ENCODE measurements around the gene SLC25A27.
A peak's percentile ranks its signal among the peaks of the same experiment; 100 is the strongest.

The SLC25A27 gene

GRCh38 chr6:46610862-46611553 is 41.8 kb upstream of the SLC25A27 start:
- no peak overlapping the region for H3K27ac ChIP-seq (ENCODE audit: low read length, poor library complexity, severe bottlenecking)
- no peak overlapping the region for H2BK120ac ChIP-seq (ENCODE audit: low read depth, low read length)
- no peak overlapping the region for H3K9ac ChIP-seq (ENCODE audit: low read length)
- no peak overlapping the region for H3K4ac ChIP-seq (ENCODE audit: low read depth in 1 of 2, low read length in 2 of 2)
- no peak overlapping the region for H2BK15ac ChIP-seq (ENCODE audit: low read depth, poor library complexity, severe bottlenecking)
- no peak overlapping the region for H4K91ac ChIP-seq (ENCODE audit: low read length)
- H3K79me1 ChIP-seq (replicated peaks; ENCODE audit: low read length, poor library complexity, severe bottlenecking), result no peaks in the 10 kb centered on the region
- H2AK5ac ChIP-seq (ENCODE audit: low read length, severe bottlenecking), result no peak overlapping the region
- no peak overlapping the region for H3K4me2 ChIP-seq (ENCODE audit: low read length, poor library complexity, severe bottlenecking)
- H3K9me3 ChIP-seq (ENCODE audit: control insufficient read depth, low read length), result no peaks in the 10 kb centered on the region
- no peak overlapping the region for H2BK5ac ChIP-seq (ENCODE audit: low read depth, low read length, poor library complexity, severe bottlenecking)
- no peak overlapping the region for H2BK12ac ChIP-seq (ENCODE audit: low read length in 2 of 2)
- 98% methylated on average over 3 of the region's 3 CpGs for WGBS
- DNase-seq, result no peak
- no peak overlapping the region for H3K14ac ChIP-seq (ENCODE audit: low read length in 2 of 2)
- no peak overlapping the region for H3K18ac ChIP-seq (ENCODE audit: low read depth in 1 of 2, low read length in 2 of 2)
- no peak overlapping the region for H2AFZ ChIP-seq (ENCODE audit: low read depth, low read length)
- no peak overlapping the region for H3K23ac ChIP-seq (ENCODE audit: low read length in 2 of 2)
- no peaks in the 10 kb centered on the region for H3K4me1 ChIP-seq (ENCODE audit: control insufficient read depth, insufficient read depth, low read depth, low read length)
- H3K4me3 ChIP-seq (ENCODE audit: insufficient read depth in 1 of 2, low read depth in 1 of 2, low read length in 2 of 2), result no peak overlapping the region
- no peak overlapping the region for H4K8ac ChIP-seq (ENCODE audit: low read length)
- no peaks in the 10 kb centered on the region for H3K36me3 ChIP-seq (ENCODE audit: control insufficient read depth in 1 of 2, insufficient read depth in 2 of 2, low read depth in 1 of 2, low read length in 2 of 2)
- no peaks in the 10 kb centered on the region for H3K27me3 ChIP-seq (ENCODE audit: control insufficient read depth in 1 of 2, insufficient read depth in 1 of 2, low read length in 2 of 2)

- H2BK15ac ChIP-seq (ENCODE audit: low read depth, poor library complexity, severe bottlenecking), result no peak overlapping the region
- no peaks in the 10 kb centered on the region for H3K27me3 ChIP-seq (ENCODE audit: control insufficient read depth in 1 of 2, insufficient read depth in 1 of 2, low read length in 2 of 2)
- H3K18ac ChIP-seq (ENCODE audit: low read depth in 1 of 2, low read length in 2 of 2), result no peak overlapping the region
- H4K8ac ChIP-seq (ENCODE audit: low read length), result no peak overlapping the region
- H3K36me3 ChIP-seq (ENCODE audit: control insufficient read depth in 1 of 2, insufficient read depth in 2 of 2, low read depth in 1 of 2, low read length in 2 of 2), result no peaks in the 10 kb centered on the region
- H3K23ac ChIP-seq (ENCODE audit: low read length in 2 of 2), result no peak overlapping the region
- no peak overlapping the region for H3K9ac ChIP-seq (ENCODE audit: low read length)
- H3K9me3 ChIP-seq (ENCODE audit: control insufficient read depth, low read length), result no peaks in the 10 kb centered on the region
- H2BK12ac ChIP-seq (ENCODE audit: low read length in 2 of 2), result no peak overlapping the region
- H2AK5ac ChIP-seq (ENCODE audit: low read length, severe bottlenecking), result no peak overlapping the region
- H3K27ac ChIP-seq (ENCODE audit: low read length, poor library complexity, severe bottlenecking), result no peak overlapping the region
- H2BK120ac ChIP-seq (ENCODE audit: low read depth, low read length), result no peak overlapping the region
- WGBS, result 74% methylated on average over 2 of the region's 2 CpGs
- H3K4me3 ChIP-seq (ENCODE audit: insufficient read depth in 1 of 2, low read depth in 1 of 2, low read length in 2 of 2), result no peak overlapping the region
- no peak overlapping the region for H2BK5ac ChIP-seq (ENCODE audit: low read depth, low read length, poor library complexity, severe bottlenecking)
- H3K79me1 ChIP-seq (replicated peaks; ENCODE audit: low read length, poor library complexity, severe bottlenecking), result no peaks in the 10 kb centered on the region
- no peak for DNase-seq
- no peak overlapping the region for H3K14ac ChIP-seq (ENCODE audit: low read length in 2 of 2)
- H3K4me1 ChIP-seq (ENCODE audit: control insufficient read depth, insufficient read depth, low read depth, low read length), result no peaks in the 10 kb centered on the region
- H3K4ac ChIP-seq (ENCODE audit: low read depth in 1 of 2, low read length in 2 of 2), result no peak overlapping the region
- H4K91ac ChIP-seq (ENCODE audit: low read length), result no peak overlapping the region
- H3K4me2 ChIP-seq (ENCODE audit: low read length, poor library complexity, severe bottlenecking), result no peak overlapping the region
- no peak overlapping the region for H2AFZ ChIP-seq (ENCODE audit: low read depth, low read length)
Measured at GRCh38 chr6:46612645-46613044, 40.1 kb upstream of the SLC25A27 start.

GRCh38 chr6:46618726-46619125 is 34.0 kb upstream of the SLC25A27 start:
- H2BK120ac ChIP-seq (ENCODE audit: low read depth, low read length), result no peak overlapping the region

GRCh38 chr6:46626228-46626909 is 26.4 kb upstream of the SLC25A27 start:
- 0% methylated on average over 1 of the region's 3 CpGs for WGBS
- Histone ChIP-seq H2AFZ (ENCODE audit: low read depth, low read length) (no peak overlapping the region), H3K18ac (ENCODE audit: low read depth in 1 of 2, low read length in 2 of 2) (no peak overlapping the region), H3K27ac (ENCODE audit: low read length, poor library complexity, severe bottlenecking) (no peak overlapping the region), H2BK5ac (ENCODE audit: low read depth, low read length, poor library complexity, severe bottlenecking) (no peak overlapping the region), H2BK120ac (ENCODE audit: low read depth, low read length) (no peak overlapping the region), H3K4me2 (ENCODE audit: low read length, poor library complexity, severe bottlenecking) (no peak overlapping the region), H4K8ac (ENCODE audit: low read length) (no peak overlapping the region), H3K4ac (ENCODE audit: low read depth in 1 of 2, low read length in 2 of 2) (no peak overlapping the region), H2BK12ac (ENCODE audit: low read length in 2 of 2) (no peak overlapping the region), H3K14ac (ENCODE audit: low read length in 2 of 2) (no peak overlapping the region), H3K4me3 (ENCODE audit: insufficient read depth in 1 of 2, low read depth in 1 of 2, low read length in 2 of 2) (no peak overlapping the region), H3K9ac (ENCODE audit: low read length) (peak overlapping the region; percentile 15), H2AK5ac (ENCODE audit: low read length, severe bottlenecking) (no peak overlapping the region), H3K4me1 (ENCODE audit: control insufficient read depth, insufficient read depth, low read depth, low read length) (no peaks in the 10 kb centered on the region), H4K91ac (ENCODE audit: low read length) (no peak overlapping the region), H3K23ac (ENCODE audit: low read length in 2 of 2) (no peak overlapping the region), H3K9me3 (ENCODE audit: control insufficient read depth, low read length) (no peaks in the 10 kb centered on the region), H3K36me3 (ENCODE audit: control insufficient read depth in 1 of 2, insufficient read depth in 2 of 2, low read depth in 1 of 2, low read length in 2 of 2) (no peaks in the 10 kb centered on the region), H3K79me1 (replicated peaks; ENCODE audit: low read length, poor library complexity, severe bottlenecking) (no peaks in the 10 kb centered on the region), H3K27me3 (ENCODE audit: control insufficient read depth in 1 of 2, insufficient read depth in 1 of 2, low read length in 2 of 2) (no peaks in the 10 kb centered on the region), H2BK15ac (ENCODE audit: low read depth, poor library complexity, severe bottlenecking) (no peak overlapping the region)
- peak; percentile 44 for DNase-seq

More at GRCh38 chr6:46618726-46619125, 34.0 kb upstream of the SLC25A27 start:
- H4K8ac ChIP-seq (ENCODE audit: low read length), result no peak overlapping the region
- H3K4me1 ChIP-seq (ENCODE audit: control insufficient read depth, insufficient read depth, low read depth, low read length), result no peaks in the 10 kb centered on the region
- no peaks in the 10 kb centered on the region for H3K27me3 ChIP-seq (ENCODE audit: control insufficient read depth in 1 of 2, insufficient read depth in 1 of 2, low read length in 2 of 2)
- no peak overlapping the region for H3K9ac ChIP-seq (ENCODE audit: low read length)
- H3K23ac ChIP-seq (ENCODE audit: low read length in 2 of 2), result no peak overlapping the region
- WGBS, result 93% methylated on average over 1 of the region's 1 CpG
- H3K18ac ChIP-seq (ENCODE audit: low read depth in 1 of 2, low read length in 2 of 2), result no peak overlapping the region
- no peak overlapping the region for H3K4me3 ChIP-seq (ENCODE audit: insufficient read depth in 1 of 2, low read depth in 1 of 2, low read length in 2 of 2)
- no peak for DNase-seq
- no peak overlapping the region for H2AFZ ChIP-seq (ENCODE audit: low read depth, low read length)
- no peak overlapping the region for H2BK5ac ChIP-seq (ENCODE audit: low read depth, low read length, poor library complexity, severe bottlenecking)
- H2AK5ac ChIP-seq (ENCODE audit: low read length, severe bottlenecking), result no peak overlapping the region
- no peak overlapping the region for H4K91ac ChIP-seq (ENCODE audit: low read length)
- H3K4me2 ChIP-seq (ENCODE audit: low read length, poor library complexity, severe bottlenecking), result no peak overlapping the region
- H2BK15ac ChIP-seq (ENCODE audit: low read depth, poor library complexity, severe bottlenecking), result no peak overlapping the region
- H3K14ac ChIP-seq (ENCODE audit: low read length in 2 of 2), result no peak overlapping the region
- H3K79me1 ChIP-seq (replicated peaks; ENCODE audit: low read length, poor library complexity, severe bottlenecking), result no peaks in the 10 kb centered on the region
- H3K4ac ChIP-seq (ENCODE audit: low read depth in 1 of 2, low read length in 2 of 2), result no peak overlapping the region
- H3K27ac ChIP-seq (ENCODE audit: low read length, poor library complexity, severe bottlenecking), result no peak overlapping the region
- H3K36me3 ChIP-seq (ENCODE audit: control insufficient read depth in 1 of 2, insufficient read depth in 2 of 2, low read depth in 1 of 2, low read length in 2 of 2), result no peaks in the 10 kb centered on the region
- no peak overlapping the region for H2BK12ac ChIP-seq (ENCODE audit: low read length in 2 of 2)
- H3K9me3 ChIP-seq (ENCODE audit: control insufficient read depth, low read length), result no peaks in the 10 kb centered on the region
